Midbrain (tissue), 1 donor: ENCODE measurements around the gene CSNK2A2.

ENCODE experiments used
- DNase-seq: peaks from one replicate; lab custom pipeline; 2025; lab: John Stamatoyannopoulos, UW

CSNK2A2 gene

GRCh38 chr16:58110571-58111301 lies 87.2 kb downstream of the CSNK2A2 start:
- DNase-seq: no peak

GRCh38 chr16:58109881-58110280 lies 88.0 kb downstream of the CSNK2A2 start:
- no peak for DNase-seq

- DNase-seq: no peak
Observed at GRCh38 chr16:58109330-58109729, 88.6 kb downstream of the CSNK2A2 start.
